GM21423 (cell line): ENCODE data around the gene NBAS.

Experiments
- ATAC-seq: cut with Tn5 transposase; IDR thresholded peaks from one replicate; pipeline ENCODE4 v1.9.1; 2021; ENCODE audit warnings: mild to moderate bottlenecking, moderate library complexity; ENCODE audit not compliant: unreplicated experiment

The NBAS gene

GRCh38 chr2:15152382-15152781 lies 408.8 kb downstream of the NBAS start:
- ATAC-seq = no peak

- no peak for ATAC-seq
These were observed 412.1 kb downstream of the NBAS start for GRCh38 chr2:15149063-15149462.

DNA sequence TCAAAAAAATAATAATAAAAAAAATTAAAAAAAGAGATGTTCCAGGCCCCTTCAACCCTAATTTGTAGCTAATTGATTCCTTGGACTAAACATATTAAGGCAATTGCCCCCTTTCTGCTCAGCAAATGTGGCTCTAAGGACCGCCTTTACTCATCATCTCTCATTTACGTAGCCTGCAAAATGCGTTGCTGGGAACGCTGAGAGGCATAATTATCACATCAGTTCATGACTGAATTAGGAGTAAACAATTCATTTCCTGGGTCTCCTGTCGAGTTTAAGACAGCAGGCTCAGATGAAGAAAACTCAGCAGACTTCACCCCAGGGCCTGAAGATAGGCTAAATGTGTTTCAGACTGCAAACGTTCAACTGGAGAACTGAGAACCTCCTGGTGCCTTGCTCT lies 413.5 kb downstream of the NBAS start:
- ATAC-seq = no peak

GRCh38 chr2:15146960-15147359 lies 414.2 kb downstream of the NBAS start:
- ATAC-seq = no peak

DNA sequence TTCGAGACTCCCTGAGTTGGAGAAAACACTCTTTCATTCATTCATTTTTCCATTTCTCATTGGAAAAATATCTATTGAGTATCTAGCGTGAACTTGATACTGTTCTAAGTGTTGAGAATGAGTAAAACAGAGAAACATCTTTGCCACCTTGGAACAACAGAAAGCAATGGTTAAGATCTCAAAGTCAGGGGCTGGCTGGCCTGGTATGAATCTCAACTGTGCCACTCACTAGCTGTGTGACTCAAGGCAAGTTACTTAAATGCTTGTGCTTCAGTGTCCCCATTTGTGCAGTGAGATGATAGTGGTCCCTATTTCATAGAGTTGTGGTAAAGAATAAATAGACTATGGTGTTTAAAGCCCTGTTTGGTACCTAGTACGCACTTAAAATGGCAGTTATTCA lies 415.2 kb downstream of the NBAS start:
- ATAC-seq = no peak

- no peak for ATAC-seq
These were observed 415.9 kb downstream of the NBAS start for GRCh38 chr2:15145046-15145817.

DNA sequence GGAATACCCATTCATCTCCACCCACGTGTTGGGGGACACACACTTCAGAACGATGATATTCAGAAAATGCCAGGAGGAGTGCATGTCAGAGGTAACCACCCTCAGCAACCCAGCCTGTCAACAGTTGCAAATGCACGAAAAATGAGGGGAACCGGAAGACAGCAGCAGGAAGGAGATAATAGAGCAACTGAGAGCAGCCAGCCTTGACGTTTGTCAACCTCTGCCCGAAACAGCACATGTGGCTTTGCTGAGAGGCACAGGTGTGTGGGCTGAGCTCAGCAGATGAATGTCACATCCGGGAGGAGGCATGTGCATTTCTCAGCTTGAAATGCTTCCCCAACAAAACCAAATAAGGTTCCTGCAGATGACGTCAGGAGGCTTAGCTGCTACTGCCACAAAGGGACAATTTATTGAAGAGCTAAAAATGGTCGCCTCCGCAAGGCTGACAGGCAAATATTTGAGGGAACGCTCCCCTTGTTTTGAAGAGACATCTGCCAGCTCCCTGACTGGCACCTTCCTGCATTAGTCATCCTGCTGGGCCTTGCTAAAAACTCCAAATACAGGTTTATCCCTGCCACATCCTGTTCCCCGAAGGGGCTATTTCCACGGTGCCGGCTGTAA lies 419.0 kb downstream of the NBAS start:
- ATAC-seq = peak; percentile 100

- no peak for ATAC-seq
These were observed 419.9 kb downstream of the NBAS start for GRCh38 chr2:15141211-15141610.

DNA sequence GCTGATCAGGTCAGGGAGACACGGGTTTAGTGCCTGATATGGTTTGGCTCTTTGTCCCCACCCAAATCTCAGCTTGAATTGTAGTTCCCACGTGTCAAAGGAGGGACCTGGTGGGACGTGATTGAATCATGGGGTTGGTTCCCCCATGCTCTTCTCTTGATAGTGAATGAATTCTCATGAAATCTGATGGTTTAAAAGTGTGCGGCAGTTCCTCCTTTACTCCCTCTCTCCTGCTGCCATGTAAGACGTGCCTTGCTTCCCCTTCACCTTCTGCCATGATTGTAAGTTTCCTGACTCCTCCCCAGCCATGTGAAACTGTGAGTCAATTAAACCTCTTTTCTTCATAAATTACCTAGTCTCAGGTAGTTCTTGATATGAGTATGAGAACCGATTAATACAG lies 424.5 kb downstream of the NBAS start:
- no peak for ATAC-seq

- no peak for ATAC-seq
These were observed 426.2 kb downstream of the NBAS start for GRCh38 chr2:15134957-15135356.

DNA sequence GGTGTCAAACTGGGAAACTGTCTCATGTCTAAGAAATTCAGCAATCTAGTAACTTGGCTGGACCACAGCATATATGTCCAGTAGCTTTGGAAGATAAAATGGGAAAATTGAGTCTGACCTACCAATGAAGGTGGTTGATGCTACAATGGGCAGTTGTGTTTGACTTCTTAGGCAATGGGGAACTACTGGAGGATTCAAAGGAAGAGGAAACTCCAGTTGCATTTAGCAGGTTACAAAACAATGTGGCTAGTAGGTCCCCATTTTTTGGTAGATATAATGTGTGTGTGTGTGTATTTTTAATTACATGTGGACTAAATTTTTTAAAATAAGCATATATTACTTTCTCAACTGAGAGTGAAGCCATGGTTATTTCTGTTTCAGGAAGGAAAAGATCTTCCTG lies 427.7 kb downstream of the NBAS start:
- ATAC-seq = no peak

DNA sequence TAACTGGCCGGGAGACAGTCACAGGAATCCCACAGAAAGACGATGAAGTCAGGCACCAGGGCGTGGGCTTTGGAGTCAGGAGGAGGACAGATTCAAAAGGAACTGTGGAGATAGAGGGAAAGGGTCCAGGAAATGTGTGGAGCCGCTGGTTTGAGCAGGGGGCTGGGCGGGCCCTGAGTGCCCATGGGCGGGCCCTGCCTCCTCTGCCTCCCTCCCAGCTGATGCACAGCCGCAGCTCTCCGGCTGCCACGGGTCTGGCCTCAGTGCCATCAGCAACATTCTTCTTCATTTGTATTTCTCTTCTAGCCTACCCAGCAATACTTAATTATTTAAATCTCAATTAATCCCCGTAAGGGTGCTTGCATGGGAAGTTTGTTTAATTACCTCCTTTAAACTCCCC lies 432.3 kb downstream of the NBAS start:
- no peak for ATAC-seq

DNA sequence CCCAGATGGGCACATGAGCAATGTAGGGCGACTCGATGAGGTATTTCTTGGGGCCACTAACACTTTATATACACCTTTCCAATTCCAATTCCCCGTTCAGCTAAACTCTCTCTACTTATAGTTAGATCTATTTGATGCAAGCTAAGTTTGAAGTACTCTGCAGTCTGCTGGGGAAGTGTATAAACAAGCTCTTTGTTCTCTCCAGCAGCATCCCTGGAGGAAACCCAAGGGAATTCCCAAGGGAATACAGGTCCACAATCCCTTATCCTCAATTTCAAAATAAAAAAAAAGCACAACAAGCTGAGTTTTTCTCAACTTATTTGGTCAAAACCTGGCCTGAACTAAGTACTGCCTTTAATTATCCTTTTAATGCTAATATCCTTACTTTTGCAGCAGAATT lies 433.3 kb downstream of the NBAS start:
- no peak for ATAC-seq

- ATAC-seq = no peak
These were observed 433.8 kb downstream of the NBAS start for GRCh38 chr2:15127301-15127700.

DNA sequence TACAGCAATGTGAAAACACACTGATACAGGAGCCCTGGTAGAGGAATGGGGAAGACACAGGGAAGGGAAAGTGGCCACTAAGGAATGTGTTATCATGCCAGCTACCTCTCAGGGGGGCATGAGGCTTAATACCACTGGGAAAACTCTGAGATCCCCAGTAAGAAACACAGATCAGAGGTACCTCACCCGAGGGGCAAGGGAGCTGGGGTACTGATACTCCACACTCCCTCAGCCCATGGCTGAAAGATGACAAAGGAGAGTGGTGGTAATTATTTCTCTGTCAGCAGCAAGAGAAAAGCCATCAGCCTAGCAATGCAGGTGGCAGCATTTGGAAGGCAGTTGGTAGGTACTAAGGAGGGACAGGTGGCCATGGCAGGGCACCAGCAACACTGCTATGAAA lies 434.8 kb downstream of the NBAS start:
- no peak for ATAC-seq

GRCh38 chr2:15122915-15123314 lies 438.2 kb downstream of the NBAS start:
- ATAC-seq = no peak

DNA sequence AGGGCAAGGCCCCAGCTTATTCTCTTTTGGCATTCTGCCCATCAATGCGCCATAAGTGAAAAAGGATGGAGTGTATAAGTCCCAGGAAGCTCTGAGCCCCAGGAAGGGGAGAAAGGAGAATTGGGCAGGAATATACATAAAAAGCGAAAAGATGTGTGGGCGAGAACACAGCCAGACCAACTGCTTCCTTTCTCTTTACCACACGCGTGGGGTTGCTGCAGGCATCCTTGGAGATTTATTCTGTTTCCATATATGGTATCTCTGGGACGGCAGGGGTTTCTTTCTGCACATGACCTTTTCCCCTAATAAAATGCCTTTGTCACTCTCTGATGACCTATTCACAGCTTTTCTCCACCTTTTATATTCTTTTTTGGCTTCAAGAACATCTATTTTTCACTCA lies 440.5 kb downstream of the NBAS start:
- no peak for ATAC-seq

- no peak for ATAC-seq
These were observed 441.4 kb downstream of the NBAS start for GRCh38 chr2:15119722-15120175.

- ATAC-seq = no peak
These were observed 443.6 kb downstream of the NBAS start for GRCh38 chr2:15117409-15118050.
